CD4-positive, alpha-beta memory T cell (primary cell): ENCODE data around the gene MSH3. TPM values are rescaled to one million over a fixed set of nuclear protein-coding genes. Genes with fewer than 3 reads are reported as not detected.

ENCODE experiments used
- CTCF ChIA-PET: fragments of 350-600 bp; sonication (Branson Sonifier 250); formaldehyde crosslinking; loops from one replicate; lab custom pipeline; 2021; ENCODE audit warnings: inconsistent platforms; ENCODE audit not compliant: partially characterized antibody; lab: Charles Lee
- POLR2A ChIA-PET: fragments of 350-600 bp; sonication (Branson Sonifier 250); formaldehyde crosslinking; loops from one replicate; lab custom pipeline; 2021; ENCODE audit not compliant: partially characterized antibody; lab: Charles Lee
- DNase-seq, 5 donors: peaks; one replicate each; pipeline versions ENCODE4 v3.0.0 to v3.0.0-alpha.2; 2020 to 2022; ENCODE audit warnings: mixed read lengths in 1 of 5
- H3K27ac ChIP-seq: one replicate; pipeline ENCODE4 v1.7.0; 2013; ENCODE audit warnings: low read depth, low read length
- H3K27me3 ChIP-seq: 2 replicates; pipeline ENCODE4 v1.7.0; 2013; ENCODE audit warnings: mild to moderate bottlenecking, low read length, moderate library complexity; ENCODE audit not compliant: insufficient read depth
- H3K36me3 ChIP-seq: 2 replicates; pipeline ENCODE4 v1.7.0; 2013; ENCODE audit warnings: mild to moderate bottlenecking, low read length, moderate library complexity; ENCODE audit not compliant: insufficient read depth
- H3K4me1 ChIP-seq: 2 replicates; pipeline ENCODE4 v1.7.0; 2013; ENCODE audit warnings: mild to moderate bottlenecking, low read length, moderate library complexity; ENCODE audit not compliant: insufficient read depth
- H3K4me3 ChIP-seq, 2 donors: one replicate each; pipeline ENCODE4 v1.7.0; 2013; ENCODE audit warnings: low read length in 2 of 2, mild to moderate bottlenecking in 1 of 2
- H3K9me3 ChIP-seq, 2 donors: one replicate each; pipeline ENCODE4 v1.7.0; 2013; ENCODE audit warnings: low read length in 2 of 2, control low read depth in 1 of 2; ENCODE audit not compliant: control insufficient read depth in 1 of 2
- H3K27ac Mint-ChIP-seq, 7 donors: one replicate each; pipeline ENCODE4 v1.8.0; 2020 to 2021; ENCODE audit warnings: mixed read lengths in 7 of 7, mild to moderate bottlenecking in 6 of 7, inconsistent platforms in 3 of 7, moderate library complexity in 3 of 7
- H3K27me3 Mint-ChIP-seq, 2 donors: one replicate each; pipeline ENCODE4 v1.8.0; 2020 to 2021; ENCODE audit warnings: mixed read lengths in 2 of 2
- H3K36me3 Mint-ChIP-seq, 2 donors: one replicate each; pipeline ENCODE4 v1.8.0; 2020 to 2021; ENCODE audit warnings: mixed read lengths in 2 of 2, inconsistent platforms in 1 of 2, mild to moderate bottlenecking in 1 of 2
- H3K4me1 Mint-ChIP-seq, 4 donors: one replicate each; pipeline ENCODE4 v1.8.0; 2020 to 2021; ENCODE audit warnings: mixed read lengths in 4 of 4, mild to moderate bottlenecking in 1 of 4
- H3K4me3 Mint-ChIP-seq, 8 donors: one replicate each; pipeline ENCODE4 v1.8.0; 2020 to 2021; ENCODE audit warnings: mixed read lengths in 8 of 8, mild to moderate bottlenecking in 7 of 8, moderate library complexity in 6 of 8, inconsistent platforms in 3 of 8
- H3K9me3 Mint-ChIP-seq, 8 donors: one replicate each; pipeline ENCODE4 v1.8.0; 2020 to 2021; ENCODE audit warnings: mixed read lengths in 8 of 8, mild to moderate bottlenecking in 5 of 8, inconsistent platforms in 3 of 8, moderate library complexity in 1 of 8
- intact Hi-C: fragments of 100-400 bp; cut with micrococcal nuclease; formaldehyde crosslinking; loops from one replicate; pipeline ENCODE4 v1.15.1; 2023
- polyA plus RNA-seq, 2 donors: library from polyadenylated mRNA; unstranded; fragments of 300-500 nt; fragmentation: Illumina TruSeq; gene quantifications; one replicate each; pipeline ENCODE4 v1.2.3, GENCODE V29; 2021
- total RNA-seq, 2 experiments: library from RNA; stranded (reverse); gene quantifications; one replicate each; pipeline ENCODE4 v1.2.3, GENCODE V29; 2021

MSH3 gene
- total and polyA plus RNA-seq, 4 experiments from 2014 or later, result 14.3 to 17.1 (median 15.3) TPM

DNA sequence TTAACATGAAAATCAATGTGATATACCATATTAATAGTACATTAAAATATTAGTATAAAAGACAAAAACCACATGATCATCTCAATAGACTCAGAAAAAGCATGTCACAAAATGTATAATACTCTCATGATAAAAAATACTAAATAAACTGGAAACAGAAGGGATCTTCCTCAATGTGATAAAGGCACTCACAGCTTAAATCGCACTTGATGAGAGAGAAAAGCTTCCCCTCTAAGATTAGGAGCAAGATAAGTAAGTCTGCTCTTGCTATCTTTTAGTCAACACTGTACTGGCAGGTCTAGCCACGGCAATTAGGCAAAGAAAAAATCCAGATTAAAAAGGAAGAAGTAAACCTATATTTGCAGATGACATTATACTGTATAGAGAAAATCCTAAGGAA, 21.8 kb upstream of the MSH3 start:
- Histone ChIP-seq H3K36me3 (peaks cover 14% of the 10 kb centered on the region), H3K9me3 (no peaks in the 10 kb centered on the region), H3K27me3 (no peaks in the 10 kb centered on the region), H3K4me3 (no peak overlapping the region), H3K27ac (no peak overlapping the region), H3K4me1 (no peaks in the 10 kb centered on the region)
- Mint-ChIP-seq H3K9me3 (no peaks in the 10 kb centered on the region), H3K27ac (no peak overlapping the region), H3K36me3 (peaks cover 31 to 40% of the 10 kb centered on the region in 2 donors), H3K4me1 (no peaks in the 10 kb centered on the region), H3K4me3 (no peak overlapping the region), H3K27me3 (no peaks in the 10 kb centered on the region)
- ChIA-PET POLR2A (no interaction called here), CTCF (no interaction called here)
- intact Hi-C loops, result no loop called here
- no peak for DNase-seq

DNA sequence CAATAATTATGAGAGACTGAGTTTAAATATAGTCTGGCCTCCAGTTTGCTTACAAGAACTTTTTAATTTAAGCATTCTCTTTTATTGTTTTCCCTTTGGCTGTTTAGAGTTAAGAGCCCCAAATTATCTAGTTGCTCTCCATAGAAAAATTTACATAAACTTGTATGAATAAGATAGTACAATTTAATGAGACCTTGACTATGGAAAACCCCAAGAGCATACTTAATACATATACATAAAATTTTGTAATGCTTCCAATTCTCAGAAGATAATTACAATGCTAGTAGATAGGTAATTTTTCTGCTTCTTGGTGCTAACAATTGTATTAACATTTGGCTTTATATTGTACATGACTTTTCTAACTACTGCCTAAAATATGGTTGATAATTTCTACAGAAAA, 20.3 kb upstream of the MSH3 start:
- peaks cover 22% of the 10 kb centered on the region for H3K36me3 ChIP-seq
- POLR2A ChIA-PET, result no interaction called here
- no peaks in the 10 kb centered on the region for H3K9me3 ChIP-seq
- Mint-ChIP-seq H3K27me3 (no peaks in the 10 kb centered on the region), H3K9me3 (no peaks in the 10 kb centered on the region), H3K36me3 (peaks cover 41 to 49% of the 10 kb centered on the region in 2 donors), H3K27ac (no peak overlapping the region), H3K4me3 (no peak overlapping the region), H3K4me1 (peaks cover 0 to 2% (median 0%) of the 10 kb centered on the region in 4 donors)
- no peaks in the 10 kb centered on the region for H3K27me3 ChIP-seq
- no peak for DNase-seq
- CTCF ChIA-PET, result no interaction called here
- intact Hi-C loops, result no loop called here
- no peak overlapping the region for H3K4me3 ChIP-seq
- H3K27ac ChIP-seq, result no peak overlapping the region
- no peaks in the 10 kb centered on the region for H3K4me1 ChIP-seq

DNA sequence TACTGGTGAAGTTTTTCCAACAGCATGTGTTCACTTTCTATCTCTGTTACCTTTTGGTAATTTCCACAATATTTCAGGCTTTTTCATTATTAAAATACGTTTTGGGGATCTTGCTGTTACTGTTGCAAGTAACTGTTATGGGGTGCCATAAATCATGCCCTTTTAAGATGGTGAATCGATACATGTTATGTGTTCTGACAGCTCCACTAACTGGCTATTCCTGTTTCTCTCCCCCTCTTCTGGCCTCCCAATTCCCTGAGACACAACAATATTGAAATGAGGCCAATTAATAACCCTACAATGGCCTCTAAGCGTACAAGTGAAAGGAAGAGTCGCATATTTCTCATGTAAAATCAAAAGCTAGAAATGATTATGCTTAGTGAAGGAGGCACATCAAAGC, 13.1 kb upstream of the MSH3 start:
- Mint-ChIP-seq H3K4me3 (no peak overlapping the region), H3K4me1 (peaks cover 0 to 4% (median 2%) of the 10 kb centered on the region in 4 donors), H3K36me3 (peaks cover 66% of the 10 kb centered on the region in 2 donors), H3K27ac (peak overlapping the region in 2 of 7 donors; percentile 8 to 77), H3K27me3 (no peaks in the 10 kb centered on the region), H3K9me3 (peaks cover 0 to 2% (median 0%) of the 10 kb centered on the region in 8 donors)
- CTCF ChIA-PET, result no interaction called here
- Histone ChIP-seq H3K4me3 (no peak overlapping the region), H3K27me3 (no peaks in the 10 kb centered on the region), H3K9me3 (no peaks in the 10 kb centered on the region), H3K36me3 (peaks cover 39% of the 10 kb centered on the region), H3K27ac (no peak overlapping the region), H3K4me1 (no peaks in the 10 kb centered on the region)
- DNase-seq, result no peak
- intact Hi-C loops, result no loop called here
- POLR2A ChIA-PET, result no interaction called here

DNA sequence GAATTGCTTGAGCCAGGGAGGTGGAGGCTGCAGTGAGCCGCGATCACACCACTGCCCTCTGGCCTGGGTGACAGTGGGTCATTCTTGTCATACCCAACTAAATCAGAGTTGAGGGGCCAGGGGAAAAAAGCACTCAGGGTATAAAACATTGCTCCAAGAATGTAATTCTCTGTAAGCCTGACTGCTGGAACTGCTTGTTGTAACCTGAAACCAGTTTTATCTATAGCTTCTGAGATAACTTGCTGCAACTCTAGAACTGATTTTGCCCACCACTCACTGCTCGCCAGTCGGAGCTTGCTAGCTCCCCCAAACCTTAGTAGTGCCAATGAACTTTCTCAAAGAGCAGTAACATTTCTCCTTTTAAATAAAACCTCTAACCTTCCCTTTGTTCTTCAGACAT, 9.6 kb upstream of the MSH3 start:
- no peak overlapping the region for H3K4me3 ChIP-seq
- no peak overlapping the region for H3K4me3 Mint-ChIP-seq
- H3K36me3 Mint-ChIP-seq, result peaks cover 58 to 59% of the 10 kb centered on the region in 2 donors
- H3K27me3 Mint-ChIP-seq, result no peaks in the 10 kb centered on the region
- ChIA-PET CTCF (interaction anchor here (0.8 kb wide), 1 partner anchor 163 kb away, joined by 3 read pairs; no protein-coding TSS in a partner anchor), POLR2A (no interaction called here)
- DNase-seq, result no peak
- intact Hi-C loops, result no loop called here
- H3K27me3 ChIP-seq, result no peaks in the 10 kb centered on the region
- peaks cover 0 to 2% (median 0%) of the 10 kb centered on the region in 8 donors for H3K9me3 Mint-ChIP-seq
- peaks cover 0 to 8% (median under 1%) of the 10 kb centered on the region in 4 donors for H3K4me1 Mint-ChIP-seq
- H3K9me3 ChIP-seq, result no peaks in the 10 kb centered on the region
- H3K4me1 ChIP-seq, result no peaks in the 10 kb centered on the region
- no peak overlapping the region for H3K27ac Mint-ChIP-seq
- H3K27ac ChIP-seq, result no peak overlapping the region
- peaks cover 29% of the 10 kb centered on the region for H3K36me3 ChIP-seq

DNA sequence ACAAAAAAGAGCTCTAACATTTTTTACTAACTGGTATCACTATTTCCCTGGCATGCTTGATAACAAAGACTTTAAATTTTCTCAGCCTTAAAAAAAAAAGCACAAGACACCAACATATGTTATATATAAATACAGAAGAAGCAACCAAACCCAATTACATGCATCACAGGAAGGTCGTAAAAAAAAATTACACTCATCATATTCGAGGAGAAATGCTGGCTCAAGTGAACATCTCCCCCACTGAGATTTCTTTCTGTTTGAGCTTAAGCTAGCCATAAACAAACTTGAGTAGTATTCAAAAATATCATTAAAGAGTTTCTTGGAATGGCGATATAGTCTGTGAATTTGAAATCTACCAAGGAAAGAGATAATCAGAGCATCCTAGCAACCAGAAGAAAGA, 7.5 kb upstream of the MSH3 start:
- peaks cover 14% of the 10 kb centered on the region for H3K36me3 ChIP-seq
- ChIA-PET CTCF (no interaction called here), POLR2A (no interaction called here)
- H3K4me1 ChIP-seq, result no peaks in the 10 kb centered on the region
- intact Hi-C loops, result no loop called here
- Mint-ChIP-seq H3K4me3 (no peak overlapping the region), H3K27ac (peak overlapping the region in 1 of 7 donors; percentile 5), H3K27me3 (no peaks in the 10 kb centered on the region), H3K4me1 (peaks cover 0 to 5% (median under 1%) of the 10 kb centered on the region in 4 donors), H3K9me3 (peaks cover 0 to 2% (median 0%) of the 10 kb centered on the region in 8 donors), H3K36me3 (peaks cover 44 to 45% of the 10 kb centered on the region in 2 donors)
- H3K27me3 ChIP-seq, result no peaks in the 10 kb centered on the region
- no peak overlapping the region for H3K4me3 ChIP-seq
- no peaks in the 10 kb centered on the region for H3K9me3 ChIP-seq
- no peak for DNase-seq
- no peak overlapping the region for H3K27ac ChIP-seq

DNA sequence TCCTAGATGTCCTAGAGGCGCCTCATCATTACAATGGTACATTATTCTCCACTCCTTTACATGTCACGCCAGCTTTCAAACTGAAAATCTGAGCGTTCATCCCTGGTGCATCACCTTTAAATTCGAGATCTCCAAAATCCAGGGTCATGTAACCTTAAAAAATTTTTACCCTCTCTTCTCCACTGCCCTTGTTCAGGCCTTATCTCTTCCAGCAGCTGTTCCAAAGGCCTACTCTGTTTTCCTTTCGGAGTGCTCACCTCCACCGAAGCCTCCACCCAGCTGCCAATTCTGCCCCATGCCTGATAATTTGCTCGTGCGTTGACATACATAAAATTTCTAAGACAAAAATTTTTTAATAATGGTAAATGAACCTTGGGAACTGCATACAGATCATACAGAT, 950 bp upstream of the MSH3 start:
- H3K36me3 Mint-ChIP-seq, result peaks cover 27 to 28% of the 10 kb centered on the region in 2 donors
- peaks cover 5% of the 10 kb centered on the region for H3K36me3 ChIP-seq
- no peaks in the 10 kb centered on the region for H3K9me3 ChIP-seq
- H3K27ac ChIP-seq, result peak overlapping the region; percentile 67
- ChIA-PET CTCF (no interaction called here), POLR2A (interaction anchor here (1.2 to 1.9 kb wide), 2 partner anchors 15 to 19 kb away, joined by 3 to 6 read pairs; no protein-coding TSS in a partner anchor)
- H3K4me1 ChIP-seq, result peaks cover 34% of the 10 kb centered on the region
- no peak for DNase-seq
- H3K27ac Mint-ChIP-seq, result peak overlapping the region in 6 of 7 donors; percentile 1 to 86 (median 54)
- no peaks in the 10 kb centered on the region for H3K9me3 Mint-ChIP-seq
- intact Hi-C loops, result loop anchor here (5.0 to 10.0 kb wide), 4 partner anchors 311 to 1419 kb away; partner anchors contain the start of genes JMY, MTX3, RASGRF2 and TENT2
- H3K4me1 Mint-ChIP-seq, result peaks cover 20 to 32% (median 25%) of the 10 kb centered on the region in 4 donors
- no peaks in the 10 kb centered on the region for H3K27me3 ChIP-seq
- peak overlapping the region in 1 of 2 donors; percentile 26 for H3K4me3 ChIP-seq
- H3K4me3 Mint-ChIP-seq, result peak overlapping the region; percentile 59 to 97 (median 82)
- H3K27me3 Mint-ChIP-seq, result no peaks in the 10 kb centered on the region

DNA sequence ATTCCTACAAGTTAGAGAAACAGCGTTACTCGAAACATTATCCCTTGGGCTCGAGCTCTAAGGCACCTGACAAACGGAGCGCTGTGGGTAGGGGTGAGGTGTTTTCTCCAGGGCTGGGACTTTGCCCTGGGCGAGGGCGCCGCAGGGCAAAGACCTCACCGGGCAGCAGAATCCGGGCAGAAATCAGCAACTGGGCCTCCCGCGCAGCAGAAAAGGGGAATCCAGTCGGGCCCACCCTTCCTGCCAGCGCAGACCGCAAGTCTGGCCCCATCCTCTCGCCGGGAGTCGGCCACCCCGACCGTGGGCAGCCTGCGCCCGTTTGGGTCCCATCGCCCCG, 430 bp upstream of the MSH3 start:
- no peaks in the 10 kb centered on the region for H3K27me3 ChIP-seq
- intact Hi-C loops, result loop anchor here (1.0 to 10.0 kb wide), 5 partner anchors 166 to 1419 kb away; partner anchors contain the start of genes FAM151B, JMY, MTX3 and RASGRF2
- peak overlapping the region; percentile 26 to 79 for H3K4me3 ChIP-seq
- peak overlapping the region; percentile 32 to 86 (median 47) for H3K27ac Mint-ChIP-seq
- peak overlapping the region; percentile 59 to 97 (median 82) for H3K4me3 Mint-ChIP-seq
- H3K4me1 ChIP-seq, result peaks cover 34% of the 10 kb centered on the region
- H3K9me3 Mint-ChIP-seq, result no peaks in the 10 kb centered on the region
- POLR2A ChIA-PET, result interaction anchor here (1.0 to 2.1 kb wide), 6 partner anchors 15 to 664 kb away, joined by 3 to 7 read pairs (median 4); partner anchors contain the start of gene ZFYVE16
- H3K9me3 ChIP-seq, result no peaks in the 10 kb centered on the region
- peak overlapping the region; percentile 67 for H3K27ac ChIP-seq
- CTCF ChIA-PET, result interaction anchor here (3.2 kb wide), 1 partner anchor 19 kb away, joined by 23 read pairs; no protein-coding TSS in a partner anchor
- H3K4me1 Mint-ChIP-seq, result peaks cover 20 to 32% (median 25%) of the 10 kb centered on the region in 4 donors
- peaks cover 5% of the 10 kb centered on the region for H3K36me3 ChIP-seq
- DNase-seq, result peak in 1 of 5 donors; percentile 50
- peaks cover 25 to 27% of the 10 kb centered on the region in 2 donors for H3K36me3 Mint-ChIP-seq
- H3K27me3 Mint-ChIP-seq, result no peaks in the 10 kb centered on the region
